Thyroid gland (tissue), 4 donors: ENCODE results near the gene OR8K5.

Experiments
- POLR2A ChIP-seq, 2 donors: fragments of 450-650 bp; IDR thresholded peaks; one replicate each; pipeline ENCODE4 v1.6.1; 2017; ENCODE audit warnings: antibody characterized with exemption in 2 of 2, mild to moderate bottlenecking in 2 of 2, moderate library complexity in 1 of 2
- TF ChIP-seq, protein P1 (sequence below), 6 experiments: fragments of 200-600 bp in 3 of 6; fragments of 450-650 bp in 3 of 6; sonication (generic) in 3 of 6; IDR thresholded peaks; one replicate each; pipeline ENCODE4 v1.5.1; 2016 to 2019; ENCODE audit warnings: antibody characterized with exemption in 6 of 6, mild to moderate bottlenecking in 2 of 6, inconsistent platforms in 1 of 6, moderate library complexity in 1 of 6

DNA sequence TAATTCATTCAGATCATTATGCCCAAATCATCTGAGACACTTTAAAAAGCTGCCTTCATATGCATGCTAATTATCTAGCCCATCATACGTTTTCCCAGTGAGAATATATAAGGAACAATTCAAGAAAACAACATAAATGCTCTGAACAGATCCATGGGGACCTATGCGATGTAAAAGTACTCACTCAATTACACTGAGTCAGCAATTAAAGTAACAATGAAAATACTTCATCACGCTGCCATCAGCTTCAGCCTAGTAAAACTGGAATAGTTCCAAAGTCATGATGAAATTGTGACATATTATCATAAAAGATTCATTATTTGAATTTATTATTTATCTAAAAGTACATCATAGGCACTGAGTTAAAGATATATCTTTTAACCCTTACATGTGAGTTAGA is 3.7 kb upstream of the OR8K5 start:
- no peak for TF ChIP-seq POLR2A (IDR thresholded peaks at IDR 0.05)
- TF ChIP-seq, protein P1, sequence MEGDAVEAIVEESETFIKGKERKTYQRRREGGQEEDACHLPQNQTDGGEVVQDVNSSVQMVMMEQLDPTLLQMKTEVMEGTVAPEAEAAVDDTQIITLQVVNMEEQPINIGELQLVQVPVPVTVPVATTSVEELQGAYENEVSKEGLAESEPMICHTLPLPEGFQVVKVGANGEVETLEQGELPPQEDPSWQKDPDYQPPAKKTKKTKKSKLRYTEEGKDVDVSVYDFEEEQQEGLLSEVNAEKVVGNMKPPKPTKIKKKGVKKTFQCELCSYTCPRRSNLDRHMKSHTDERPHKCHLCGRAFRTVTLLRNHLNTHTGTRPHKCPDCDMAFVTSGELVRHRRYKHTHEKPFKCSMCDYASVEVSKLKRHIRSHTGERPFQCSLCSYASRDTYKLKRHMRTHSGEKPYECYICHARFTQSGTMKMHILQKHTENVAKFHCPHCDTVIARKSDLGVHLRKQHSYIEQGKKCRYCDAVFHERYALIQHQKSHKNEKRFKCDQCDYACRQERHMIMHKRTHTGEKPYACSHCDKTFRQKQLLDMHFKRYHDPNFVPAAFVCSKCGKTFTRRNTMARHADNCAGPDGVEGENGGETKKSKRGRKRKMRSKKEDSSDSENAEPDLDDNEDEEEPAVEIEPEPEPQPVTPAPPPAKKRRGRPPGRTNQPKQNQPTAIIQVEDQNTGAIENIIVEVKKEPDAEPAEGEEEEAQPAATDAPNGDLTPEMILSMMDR (IDR thresholded peaks at IDR 0.05), result no peak
